GM12891 (cell line): ENCODE measurements around the gene HYPK.

Source experiments
- POLR2A ChIP-seq: IDR thresholded peaks from 2 replicates; pipeline ENCODE4 v1.6.1; 2011; ENCODE audit warnings: low read depth, low read length, control low read depth
- POLR2AphosphoS5 ChIP-seq: IDR thresholded peaks from 2 replicates; pipeline ENCODE4 v1.6.1; 2011; ENCODE audit warnings: low read depth, low read length, control low read depth
- POU2F2 ChIP-seq: IDR thresholded peaks from 2 replicates; pipeline ENCODE4 v1.6.1; 2011; ENCODE audit warnings: low read depth, mild to moderate bottlenecking, control low read depth, low read length, moderate library complexity
- SPI1 ChIP-seq: IDR thresholded peaks from 2 replicates; pipeline ENCODE4 v1.6.1; 2011; ENCODE audit warnings: low read depth, low read length, control low read depth
- TAF1 ChIP-seq: IDR thresholded peaks from 2 replicates; pipeline ENCODE4 v1.6.1; 2011; ENCODE audit warnings: low read depth, low read length, control low read depth

- TF ChIP-seq POLR2A (no peak), POLR2AphosphoS5 (no peak), TAF1 (no peak), POU2F2 (no peak), SPI1 (no peak)
Measured at GRCh38 chr15:43795997-43796396, 4.4 kb upstream of the HYPK start.
